ENCODE results near the gene ABI3.

DNA sequence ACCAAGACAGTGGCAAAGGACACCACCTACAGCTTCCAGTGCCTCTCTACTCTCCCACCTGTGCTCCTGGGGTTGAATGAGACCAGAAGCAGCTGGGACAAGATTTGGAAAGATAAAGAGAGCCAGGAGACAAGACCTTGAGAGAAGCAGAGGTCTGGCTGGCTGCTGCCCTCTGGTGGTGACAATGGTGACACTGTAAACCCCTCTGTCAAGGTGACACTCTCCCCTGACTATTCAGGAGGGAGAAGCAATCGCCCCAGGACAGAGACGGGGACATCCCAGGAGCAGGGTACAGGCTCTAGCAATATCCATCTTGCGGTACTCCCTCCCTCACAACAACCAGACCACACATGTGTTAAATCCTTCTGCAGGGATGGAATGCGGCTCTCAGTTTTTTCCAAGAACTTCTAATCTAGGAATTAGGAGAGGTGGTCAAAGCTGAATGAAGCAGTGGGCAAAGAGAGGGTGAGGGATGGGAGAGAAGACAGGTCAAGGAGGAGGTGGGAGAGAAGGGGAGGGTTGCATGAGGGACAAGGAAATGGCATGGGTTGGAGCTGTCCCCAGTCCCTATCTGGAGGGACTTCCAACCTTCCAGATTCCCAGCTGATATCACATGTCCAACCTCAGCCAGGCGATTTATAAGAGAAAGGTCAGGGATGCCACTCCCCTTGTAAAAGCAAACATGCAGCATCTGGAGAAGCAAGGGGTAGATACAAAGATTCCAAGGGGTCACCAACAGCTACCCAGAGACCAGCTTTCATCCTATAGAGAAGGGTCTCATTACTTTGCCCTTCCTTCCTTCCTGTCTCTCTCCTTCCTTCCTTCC is 17.1 kb downstream of the ABI3 start:
- TF ChIP-seq, protein P1, sequence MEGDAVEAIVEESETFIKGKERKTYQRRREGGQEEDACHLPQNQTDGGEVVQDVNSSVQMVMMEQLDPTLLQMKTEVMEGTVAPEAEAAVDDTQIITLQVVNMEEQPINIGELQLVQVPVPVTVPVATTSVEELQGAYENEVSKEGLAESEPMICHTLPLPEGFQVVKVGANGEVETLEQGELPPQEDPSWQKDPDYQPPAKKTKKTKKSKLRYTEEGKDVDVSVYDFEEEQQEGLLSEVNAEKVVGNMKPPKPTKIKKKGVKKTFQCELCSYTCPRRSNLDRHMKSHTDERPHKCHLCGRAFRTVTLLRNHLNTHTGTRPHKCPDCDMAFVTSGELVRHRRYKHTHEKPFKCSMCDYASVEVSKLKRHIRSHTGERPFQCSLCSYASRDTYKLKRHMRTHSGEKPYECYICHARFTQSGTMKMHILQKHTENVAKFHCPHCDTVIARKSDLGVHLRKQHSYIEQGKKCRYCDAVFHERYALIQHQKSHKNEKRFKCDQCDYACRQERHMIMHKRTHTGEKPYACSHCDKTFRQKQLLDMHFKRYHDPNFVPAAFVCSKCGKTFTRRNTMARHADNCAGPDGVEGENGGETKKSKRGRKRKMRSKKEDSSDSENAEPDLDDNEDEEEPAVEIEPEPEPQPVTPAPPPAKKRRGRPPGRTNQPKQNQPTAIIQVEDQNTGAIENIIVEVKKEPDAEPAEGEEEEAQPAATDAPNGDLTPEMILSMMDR (IDR thresholded peaks at IDR 0.05; ENCODE audit: low read depth, low read length): peak; percentile 88
- TF ChIP-seq EZH2phosphoT487 (IDR thresholded peaks at IDR 0.05; ENCODE audit: low read depth): no peak
